Retina (tissue), 1 donor: Measurements from ENCODE around the gene PRADC1.

ENCODE experiments used
- DNase-seq: peaks from one replicate; pipeline ENCODE4 v3.0.0-alpha.2; 2016

Gene PRADC1

DNA sequence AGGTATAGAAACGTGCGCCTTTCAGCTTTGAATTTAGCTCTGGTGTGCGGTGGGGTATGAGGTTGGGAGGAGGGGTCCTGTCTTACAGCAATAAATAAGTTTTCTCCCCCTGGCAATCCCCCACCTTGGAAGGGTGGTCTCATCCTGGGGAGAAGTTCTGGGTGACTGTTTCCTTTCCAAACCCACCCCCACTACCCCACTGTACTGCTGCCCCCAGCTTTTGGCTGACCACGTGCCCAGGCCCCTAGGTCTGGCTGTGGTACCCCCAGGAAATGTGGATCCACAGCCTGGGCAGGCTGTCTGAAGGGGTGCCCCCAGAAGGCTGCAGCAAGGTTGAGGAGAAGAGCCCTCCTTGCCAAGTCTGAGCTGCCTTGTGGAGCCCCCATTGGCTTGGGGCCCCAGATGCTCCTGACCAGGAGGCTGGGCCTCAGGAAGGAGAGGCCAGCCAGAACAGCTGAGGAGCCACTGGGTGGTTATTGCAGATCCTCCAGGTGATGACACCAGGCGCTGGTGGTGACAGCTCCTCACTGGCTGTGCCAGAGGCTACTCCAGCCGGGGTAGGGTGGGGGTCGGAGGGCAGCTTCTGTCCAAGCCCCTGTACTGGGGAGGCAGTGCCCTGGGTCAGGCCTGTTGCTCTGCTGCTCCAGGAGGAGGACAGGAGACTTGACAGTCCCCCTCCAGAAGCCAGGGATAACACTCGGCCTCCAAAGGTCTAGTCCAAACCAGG is 25.3 kb upstream of the PRADC1 start:
- DNase-seq = no peak

DNA sequence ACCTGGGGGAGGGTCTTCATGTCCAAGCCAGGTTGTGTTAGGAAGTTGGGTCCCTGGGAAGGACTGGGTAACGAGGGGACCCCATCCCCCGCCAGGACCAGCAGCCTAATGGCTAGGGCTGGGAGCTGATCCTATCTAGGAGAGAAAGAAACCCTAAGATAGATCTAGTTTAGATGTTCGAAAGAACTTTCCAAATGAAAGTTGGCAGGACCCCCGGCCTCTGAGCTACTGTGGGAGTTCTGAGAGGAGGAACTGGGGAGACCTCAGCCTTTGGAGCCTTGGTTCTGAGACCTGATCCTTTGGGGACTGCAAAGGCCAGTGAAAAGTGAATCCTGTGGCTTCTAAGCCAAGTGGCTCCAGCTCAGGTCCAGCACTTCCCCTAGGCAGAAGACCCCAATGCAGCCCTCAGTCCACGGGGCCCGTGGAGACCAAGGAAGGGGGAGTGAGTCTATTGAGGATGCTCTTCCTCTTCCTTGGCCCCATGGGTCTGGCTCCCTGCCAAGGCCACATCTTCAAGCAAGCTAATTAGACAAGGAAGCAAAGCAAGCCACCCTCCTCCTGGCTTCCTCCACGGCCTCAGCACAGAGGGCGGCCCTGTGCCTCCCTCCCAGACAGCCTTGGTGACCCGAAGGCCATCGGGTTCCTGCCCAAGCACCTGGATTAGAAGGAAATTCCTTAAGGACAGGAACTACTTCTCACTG is 24.5 kb upstream of the PRADC1 start:
- no peak for DNase-seq

DNA sequence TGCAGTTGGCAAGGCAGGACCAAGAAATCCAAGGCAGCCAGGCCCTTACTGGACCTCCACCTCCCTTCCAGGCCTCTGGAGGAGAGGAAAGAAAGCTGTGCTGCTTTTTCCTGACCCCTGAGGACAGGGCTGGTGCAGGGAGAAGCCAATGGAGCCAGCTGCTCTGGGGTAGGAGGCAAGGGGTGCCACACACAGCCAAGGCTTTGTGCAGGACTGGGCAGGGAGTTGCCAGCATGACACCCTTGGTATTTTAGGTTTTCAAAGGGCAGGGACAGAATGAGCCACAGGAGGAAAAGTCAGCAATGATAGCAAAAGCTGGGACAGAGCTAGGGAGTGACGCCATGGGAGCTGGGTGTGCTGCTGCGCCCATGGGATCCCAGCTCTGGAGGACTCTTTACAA is 24.0 kb upstream of the PRADC1 start:
- no peak for DNase-seq

DNA sequence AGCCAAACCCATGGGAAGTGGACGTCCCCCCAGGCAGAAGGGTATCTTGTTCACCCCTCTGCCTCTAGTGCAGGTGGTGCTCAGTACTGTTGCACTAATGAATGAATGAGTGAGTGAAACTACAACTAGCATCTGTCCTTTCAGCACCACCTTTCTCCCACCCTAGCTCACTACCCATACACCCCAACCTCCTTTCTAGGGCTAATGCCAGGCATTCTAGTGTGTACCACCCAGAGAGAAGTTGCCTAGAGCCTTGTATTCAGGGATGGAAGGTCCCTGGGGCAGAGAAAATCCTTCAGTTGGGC is 23.5 kb upstream of the PRADC1 start:
- DNase-seq = no peak

DNA sequence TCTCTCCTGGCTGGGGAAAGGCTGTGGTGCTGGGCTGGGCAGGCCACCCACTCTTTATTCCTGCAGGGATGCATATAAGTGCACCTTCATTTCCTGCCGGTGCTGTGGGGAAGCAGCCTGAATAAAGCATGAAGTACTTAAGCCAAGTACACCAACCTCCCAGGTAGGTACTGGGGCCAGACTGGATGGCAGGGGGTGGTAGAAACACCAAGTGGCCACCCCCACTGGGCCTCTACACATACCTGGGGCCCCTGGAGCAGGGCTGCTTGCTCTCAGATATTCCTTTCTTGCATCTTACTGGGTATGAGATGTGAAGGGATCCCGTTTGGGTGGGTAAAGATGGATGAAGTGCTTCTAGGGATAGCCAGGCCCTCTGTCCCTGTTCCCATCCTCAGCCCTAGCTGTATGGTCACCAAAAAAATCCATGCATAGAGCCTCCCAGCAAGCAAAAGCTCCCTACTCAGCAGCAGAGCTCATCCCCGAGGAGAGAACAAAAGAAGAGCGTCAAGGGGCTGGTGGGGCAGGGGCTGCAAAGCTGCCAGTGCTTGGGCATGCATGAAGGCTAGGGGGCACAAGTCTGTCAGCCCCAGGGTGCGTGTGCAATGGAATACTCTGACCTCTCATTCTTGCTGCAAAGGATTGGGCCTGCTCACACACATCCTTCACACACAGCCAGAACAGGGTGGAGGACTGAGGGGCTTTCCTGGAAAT is 23.0 kb upstream of the PRADC1 start:
- DNase-seq = no peak

DNA sequence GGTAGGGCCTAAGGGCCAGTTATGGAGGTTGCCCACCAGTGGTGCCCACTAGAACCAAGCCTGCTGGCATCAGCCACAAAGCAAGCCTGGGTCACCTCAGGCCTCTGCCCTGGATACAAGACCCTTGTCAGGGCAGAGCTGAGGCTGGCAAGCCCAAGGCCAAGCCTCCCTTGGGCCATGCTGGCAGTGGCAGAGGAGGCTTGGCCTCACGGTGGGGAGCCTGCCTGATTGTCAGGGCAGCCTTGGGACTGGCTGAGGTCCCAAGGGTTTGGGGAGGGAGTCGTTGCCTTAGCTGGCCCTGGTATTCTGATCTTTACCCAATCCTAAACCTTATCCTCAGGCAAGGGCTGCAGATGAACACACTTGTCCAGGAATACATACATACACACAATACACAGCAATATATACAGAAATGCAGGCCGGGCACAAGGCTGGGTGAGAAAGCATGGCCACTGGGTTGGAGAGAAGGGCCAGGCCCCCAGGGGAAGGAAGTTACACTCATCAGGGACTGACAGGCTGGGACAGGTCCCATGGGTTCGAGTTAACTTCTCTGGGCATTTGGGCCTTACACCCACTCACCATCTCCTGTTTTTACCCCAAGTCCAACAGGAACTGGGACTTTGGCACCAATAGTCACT is 22.1 kb upstream of the PRADC1 start:
- DNase-seq = no peak

DNA sequence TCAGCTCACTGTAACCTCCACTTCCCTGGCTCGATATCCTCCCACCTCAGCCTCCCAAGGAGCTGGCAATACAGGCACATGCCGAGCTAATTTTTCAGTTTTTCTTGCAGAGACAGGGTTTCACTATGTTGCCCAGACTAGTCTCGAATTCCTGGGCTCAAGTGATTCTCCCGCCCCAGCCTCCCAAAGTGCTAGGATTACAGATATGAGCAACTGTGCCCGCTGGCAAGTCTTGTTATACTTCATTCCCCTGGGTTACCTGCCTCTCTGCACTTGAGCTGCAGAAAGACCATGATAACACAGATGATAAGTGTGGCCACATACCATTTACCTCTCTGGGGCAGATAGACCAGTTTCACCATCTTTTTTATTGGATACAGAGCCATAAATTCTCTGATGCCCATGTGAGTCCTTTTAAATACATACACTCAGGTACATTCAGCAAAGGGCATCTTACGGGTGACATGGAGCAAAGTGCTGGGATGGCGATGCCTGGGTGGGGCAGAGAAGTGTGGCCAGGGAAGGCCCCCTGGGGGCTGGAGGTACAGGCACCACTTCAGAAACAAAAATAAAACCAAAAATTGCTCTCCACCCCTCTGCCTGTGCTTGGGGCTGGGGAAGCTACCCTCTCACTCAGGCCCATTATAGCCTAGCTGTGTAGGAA is 21.4 kb upstream of the PRADC1 start:
- DNase-seq = no peak

DNA sequence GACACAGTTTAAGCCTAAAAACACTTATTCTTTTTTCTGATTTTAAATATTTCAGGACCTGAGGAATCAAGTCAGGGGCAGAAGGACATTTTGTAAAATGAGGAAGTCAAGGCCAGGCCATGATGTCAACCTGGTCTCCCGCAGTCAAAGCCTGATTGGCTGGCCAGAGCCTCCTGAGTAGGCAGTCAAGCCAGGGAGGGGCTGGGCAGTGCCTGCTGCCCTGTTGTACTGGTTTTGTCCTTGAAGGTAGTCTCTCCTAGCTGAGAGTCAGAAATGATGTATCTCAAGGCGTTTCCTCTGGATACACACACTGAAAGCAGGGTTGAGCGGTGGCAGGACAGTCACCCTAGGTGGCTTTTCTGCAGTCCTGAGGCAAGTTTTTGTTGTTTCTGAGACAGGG is 20.9 kb upstream of the PRADC1 start:
- DNase-seq = no peak

DNA sequence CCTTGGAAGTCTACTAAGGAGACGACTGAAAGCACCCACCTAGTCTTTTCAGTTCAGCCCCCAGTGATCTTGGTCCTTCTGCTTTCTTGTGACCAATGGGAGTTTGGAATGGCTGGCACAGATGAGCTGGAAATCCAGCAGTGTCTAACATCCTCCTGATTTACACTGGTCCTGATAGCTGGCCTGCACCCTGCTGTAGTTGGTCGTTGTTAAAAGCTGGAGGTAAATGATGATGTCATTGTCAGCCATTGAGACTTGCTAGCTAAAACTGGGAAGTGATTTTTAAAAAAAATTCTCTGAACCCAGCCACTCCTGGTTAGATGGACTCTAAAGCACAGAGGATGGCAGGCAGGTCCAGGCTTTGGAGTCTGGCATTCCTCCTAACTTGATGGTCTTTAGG is 20.4 kb upstream of the PRADC1 start:
- no peak for DNase-seq

DNA sequence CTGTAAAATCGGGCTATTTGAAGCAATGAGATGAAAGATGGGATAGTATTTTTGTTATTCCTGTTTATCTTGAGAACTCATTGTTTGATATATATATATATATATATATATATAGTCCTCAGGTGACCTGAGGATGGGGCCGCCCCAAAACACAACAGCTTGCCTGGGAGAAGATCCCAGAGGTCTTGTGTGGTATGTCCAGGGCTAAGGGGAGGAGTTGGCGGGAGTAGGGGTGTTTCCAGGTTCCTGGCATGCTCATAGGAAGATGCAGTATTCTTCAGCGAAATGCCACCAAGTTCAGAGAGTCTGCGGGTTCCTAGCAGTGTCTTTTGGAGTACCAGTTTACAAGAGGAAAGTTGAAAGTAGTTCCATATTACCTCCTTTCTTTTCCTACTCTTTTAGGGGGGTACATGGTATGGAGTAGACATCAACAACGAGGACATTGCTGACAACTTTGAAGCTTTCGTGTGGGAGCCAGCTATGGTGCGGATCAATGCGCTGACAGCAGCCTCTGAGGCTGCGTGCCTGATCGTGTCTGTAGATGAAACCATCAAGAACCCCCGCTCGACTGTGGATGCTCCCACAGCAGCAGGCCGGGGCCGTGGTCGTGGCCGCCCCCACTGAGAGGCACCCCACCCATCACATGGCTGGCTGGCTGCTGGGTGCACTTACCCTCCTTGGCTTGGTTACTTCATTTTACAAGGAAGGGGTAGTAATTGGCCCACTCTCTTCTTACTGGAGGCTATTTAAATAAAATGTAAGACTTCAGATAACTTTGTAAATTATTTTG is 19.4 kb upstream of the PRADC1 start:
- DNase-seq = no peak

DNA sequence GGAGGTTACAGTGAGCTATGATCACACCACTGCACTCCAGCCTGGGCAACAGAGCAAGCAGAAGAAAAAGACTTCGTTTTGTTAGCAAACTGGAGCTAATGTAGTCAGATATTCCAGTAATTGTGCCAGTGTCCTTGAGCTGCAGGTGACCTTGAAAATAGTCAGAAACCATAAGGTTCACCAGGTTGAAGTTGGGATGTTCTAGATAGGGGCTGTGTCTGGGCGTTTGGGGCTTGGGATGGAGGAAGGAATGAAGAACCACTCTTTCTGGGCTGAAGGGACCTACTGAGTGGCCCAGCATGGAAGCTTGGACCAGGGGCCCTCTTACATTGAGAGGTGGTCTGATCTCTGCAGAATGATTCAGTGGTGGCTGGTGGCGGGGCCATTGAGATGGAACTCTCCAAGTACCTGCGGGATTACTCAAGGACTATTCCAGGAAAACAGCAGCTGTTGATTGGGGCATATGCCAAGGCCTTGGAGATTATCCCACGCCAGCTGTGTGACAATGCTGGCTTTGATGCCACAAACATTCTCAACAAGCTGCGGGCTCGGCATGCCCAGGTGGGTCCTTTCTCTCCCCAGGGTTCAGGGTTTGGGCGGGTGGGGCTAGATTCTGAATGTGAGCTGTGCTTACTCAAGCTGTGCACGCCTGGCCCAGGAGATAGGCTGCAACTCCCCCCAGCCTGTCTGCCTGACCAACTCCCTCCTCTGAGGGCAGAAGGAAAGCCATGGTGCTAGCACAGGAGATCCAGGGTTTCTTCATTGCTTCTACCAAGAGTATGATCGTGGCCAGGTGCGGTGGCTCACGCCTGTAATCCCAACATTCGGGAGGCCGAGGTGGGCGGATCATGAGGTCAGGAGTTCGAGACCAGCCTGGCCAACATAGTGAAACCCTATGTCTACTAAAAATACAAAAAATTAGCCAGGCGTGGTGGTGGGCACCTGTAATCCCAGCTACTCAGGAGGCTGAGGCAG is 18.1 kb upstream of the PRADC1 start:
- DNase-seq = no peak

DNA sequence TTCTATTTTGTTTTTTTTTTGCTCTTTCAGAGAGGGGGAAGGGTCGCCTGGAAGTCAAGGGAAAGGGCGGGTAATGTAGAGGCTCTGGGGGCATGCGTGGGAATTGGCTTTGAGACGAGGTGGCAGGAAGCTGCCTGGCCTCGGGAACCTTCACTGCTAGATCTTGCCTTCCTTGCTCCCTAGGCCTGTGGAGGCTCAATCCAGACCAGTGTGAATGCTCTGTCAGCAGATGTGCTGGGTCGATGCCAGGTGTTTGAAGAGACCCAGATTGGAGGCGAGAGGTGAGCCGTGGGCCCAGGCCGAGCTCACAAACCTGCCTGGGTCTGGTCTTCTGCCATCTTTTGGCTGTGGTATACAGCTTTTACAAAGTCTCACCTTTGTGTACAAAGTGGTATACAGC is 16.6 kb upstream of the PRADC1 start:
- DNase-seq = no peak

DNA sequence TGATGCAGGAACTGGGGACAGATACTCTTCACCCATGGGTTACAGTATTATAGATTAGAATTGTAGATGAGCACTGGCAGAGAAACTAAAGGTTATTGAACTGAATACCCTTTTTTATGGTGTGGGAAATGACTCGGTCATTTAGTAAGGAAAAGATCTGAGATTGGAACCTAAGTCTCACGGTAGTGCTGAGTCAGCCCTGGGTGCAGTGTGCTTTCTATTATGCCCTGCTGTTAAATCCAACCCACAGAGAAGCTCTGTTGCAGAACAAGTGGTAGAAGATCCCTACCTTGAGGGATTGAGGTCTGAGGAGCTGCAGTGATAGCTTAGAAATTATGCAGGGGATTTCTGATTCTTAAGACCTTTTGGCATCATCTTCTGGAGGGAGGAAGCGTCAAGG is 13.8 kb upstream of the PRADC1 start:
- no peak for DNase-seq

DNA sequence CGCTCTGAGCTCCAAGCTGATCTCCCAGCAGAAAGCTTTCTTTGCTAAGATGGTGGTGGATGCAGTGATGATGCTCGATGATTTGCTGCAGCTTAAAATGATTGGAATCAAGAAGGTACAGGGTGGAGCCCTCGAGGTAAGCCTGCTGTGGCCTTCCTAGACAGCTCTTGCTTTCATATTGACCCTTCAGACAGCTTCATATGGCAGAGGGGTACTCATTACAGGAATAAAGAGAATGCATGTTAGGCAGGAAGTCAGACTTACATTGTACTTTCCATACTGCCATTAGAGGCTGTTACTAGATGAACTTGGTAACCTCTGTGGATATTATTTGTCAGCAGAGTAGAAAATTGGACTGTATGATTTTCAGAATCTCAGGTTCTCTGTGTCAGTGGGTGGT is 11.5 kb upstream of the PRADC1 start:
- no peak for DNase-seq

DNA sequence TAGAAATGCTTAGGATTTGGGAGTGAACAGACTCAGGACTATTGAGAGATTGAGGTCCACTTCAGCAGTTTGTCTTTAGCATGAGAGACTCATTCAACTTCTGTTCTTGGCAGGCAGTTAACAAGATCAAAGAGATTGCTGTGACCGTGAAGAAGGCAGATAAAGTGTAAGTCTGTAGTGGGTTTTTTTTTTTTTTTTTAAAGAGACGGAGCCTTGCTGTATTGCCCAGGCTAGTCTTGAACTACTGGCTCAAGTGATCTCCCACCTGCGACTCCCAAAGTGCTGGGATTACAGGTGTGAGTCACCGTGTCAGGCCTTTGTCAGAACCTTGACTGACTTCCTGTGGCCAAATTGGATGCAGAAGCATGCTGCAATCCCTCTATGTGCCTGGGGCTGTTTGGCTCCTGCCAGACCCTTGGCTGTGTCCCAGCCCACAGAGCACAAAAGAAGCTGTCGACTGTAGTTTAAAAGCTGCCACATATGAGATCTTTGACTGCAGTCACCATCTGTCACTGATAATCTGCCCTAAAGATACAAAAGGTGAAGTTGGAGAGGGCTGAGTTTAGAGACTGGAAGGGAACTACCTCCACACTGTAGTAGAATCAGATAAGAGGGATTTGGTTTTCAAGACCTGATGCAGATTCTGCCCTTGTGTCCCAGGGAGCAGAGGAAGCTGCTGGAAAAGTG is 11.0 kb upstream of the PRADC1 start:
- no peak for DNase-seq

DNA sequence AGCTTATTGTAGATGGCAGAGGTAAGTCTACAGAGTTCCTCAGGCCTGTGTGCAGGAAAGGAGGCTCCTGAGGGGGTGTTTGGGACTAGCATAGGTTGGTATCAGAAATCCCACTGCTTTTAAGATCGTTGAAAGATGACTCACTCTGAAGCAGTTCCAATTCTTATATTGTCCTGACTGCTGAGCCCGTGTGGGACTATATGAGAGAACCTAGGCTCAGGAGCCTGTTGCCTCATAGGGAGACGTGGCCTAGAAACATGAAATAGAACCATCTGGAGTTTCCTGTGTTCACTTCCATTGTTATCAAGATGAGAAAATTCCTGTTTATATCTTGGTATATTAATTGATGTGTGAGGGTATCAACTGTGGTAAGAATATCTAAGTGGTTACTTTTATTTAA is 6.7 kb upstream of the PRADC1 start:
- DNase-seq = no peak

DNA sequence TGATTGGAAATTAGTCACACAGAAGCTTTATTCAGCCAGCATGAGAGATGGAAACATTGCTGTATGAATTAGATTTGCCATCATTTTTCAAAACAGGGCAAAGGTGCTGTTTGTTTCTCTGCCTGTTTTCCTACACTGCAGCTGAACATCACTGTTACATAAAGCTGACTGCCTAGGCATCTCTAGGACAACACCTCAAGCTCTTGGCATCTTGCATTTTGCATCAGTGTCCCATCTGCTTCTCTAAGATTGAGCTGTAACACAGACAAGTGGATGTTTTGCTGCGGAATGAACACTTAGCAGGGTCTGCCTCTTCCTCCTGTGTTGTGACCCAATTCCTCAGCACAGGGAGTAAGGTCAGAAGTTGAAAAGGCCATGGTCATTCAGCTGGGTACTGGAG is 5.9 kb upstream of the PRADC1 start:
- DNase-seq = no peak

DNA sequence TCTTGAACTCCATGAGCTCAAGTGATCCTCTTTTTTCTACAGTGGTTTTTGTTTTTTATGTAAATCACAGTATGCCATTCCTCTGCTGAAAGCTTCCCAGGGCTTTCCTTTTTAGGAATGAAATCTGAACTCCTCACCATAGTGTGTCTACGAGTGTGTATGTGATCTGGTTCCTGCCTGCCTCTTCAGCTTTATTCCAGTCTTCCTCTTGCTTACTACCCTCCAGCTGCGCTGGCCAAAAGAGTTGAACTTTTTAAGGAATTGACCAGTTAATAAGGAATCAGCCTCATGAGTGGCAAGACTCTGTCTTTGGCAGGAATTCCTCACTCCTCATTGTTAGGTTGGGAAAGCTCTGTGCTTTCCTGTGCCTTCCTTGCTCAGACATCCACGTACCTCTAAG is 5.1 kb upstream of the PRADC1 start:
- DNase-seq = no peak

DNA sequence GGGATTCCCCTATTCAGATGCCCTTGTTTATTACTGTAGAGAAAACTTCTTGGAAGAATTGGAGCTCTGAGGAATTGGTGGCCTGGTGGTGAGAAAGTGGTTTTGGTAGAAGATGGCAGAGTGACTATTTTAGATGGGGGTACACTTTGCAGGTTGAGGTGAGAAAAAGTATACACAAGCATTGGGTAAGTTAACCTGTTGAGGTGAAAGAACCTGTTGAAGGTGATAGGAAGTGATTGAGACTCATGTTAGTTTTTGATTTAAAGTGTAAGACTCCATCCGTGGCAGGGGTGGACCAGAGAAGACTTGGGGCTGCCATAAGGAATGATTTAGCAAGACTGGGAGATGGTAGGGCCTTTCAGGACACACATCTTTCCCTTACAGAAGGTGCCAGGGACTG is 4.1 kb upstream of the PRADC1 start:
- DNase-seq = no peak

DNA sequence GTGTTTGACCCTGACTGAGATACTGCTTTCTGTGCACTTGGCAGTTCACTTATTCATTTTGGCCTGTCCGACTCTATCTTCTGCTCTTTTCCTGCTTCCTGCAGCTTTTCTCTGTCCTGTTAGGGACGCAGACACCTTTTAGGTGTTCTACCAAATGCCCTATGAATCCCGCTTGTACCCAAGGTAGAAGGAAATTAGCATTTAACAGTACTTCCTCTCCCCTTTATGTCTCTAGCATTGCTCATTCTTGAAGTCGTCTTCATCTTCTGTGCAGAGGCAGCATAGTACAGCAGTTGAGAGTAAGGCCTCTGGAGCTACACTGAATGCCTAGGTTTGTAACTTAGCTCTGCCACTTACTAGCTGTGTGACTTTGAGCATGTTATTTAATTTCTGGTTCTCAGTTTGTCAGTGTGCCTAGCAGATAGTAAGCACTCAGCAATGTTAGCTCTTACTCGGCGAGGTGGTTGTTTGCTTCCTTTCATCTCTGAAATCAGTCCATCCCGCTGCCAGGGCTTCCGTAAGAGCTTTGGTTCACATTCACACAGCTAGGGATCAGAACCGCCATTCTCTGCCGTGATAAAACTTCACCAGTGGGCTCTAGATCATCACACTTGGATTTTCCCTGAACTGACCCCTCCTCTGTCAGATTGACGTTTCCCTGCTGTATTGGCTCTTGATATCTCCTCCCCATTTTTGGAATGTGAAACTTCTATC is 2.4 kb upstream of the PRADC1 start:
- DNase-seq = no peak
